ENCODE measurements around the gene TOMM7. TPM values are rescaled to one million over a fixed set of nuclear protein-coding genes. Genes with fewer than 3 reads are reported as not detected.

TOMM7 gene
- total RNA-seq, 1 donor from 2014 or later, result 376 TPM

DNA sequence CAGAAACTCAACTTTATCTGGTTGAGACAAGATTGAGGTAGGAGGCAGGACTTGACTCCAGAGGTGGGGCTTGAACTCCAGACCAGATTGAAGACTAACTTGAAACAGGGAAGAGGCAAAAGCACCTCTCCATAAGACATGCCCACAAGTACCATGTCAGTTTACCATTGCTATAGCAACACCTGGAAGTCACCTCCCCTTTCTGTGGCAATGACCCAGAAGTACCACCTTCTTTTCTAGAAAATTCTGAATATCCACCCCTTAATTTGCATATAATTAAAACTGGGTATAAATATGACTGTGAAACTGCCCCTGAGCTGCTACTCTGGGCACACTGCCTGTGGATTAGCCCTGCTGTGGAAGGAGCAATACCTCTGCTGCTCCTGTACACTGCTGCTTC is 4.9 kb upstream of the TOMM7 start:
- TF ChIP-seq, protein P1, sequence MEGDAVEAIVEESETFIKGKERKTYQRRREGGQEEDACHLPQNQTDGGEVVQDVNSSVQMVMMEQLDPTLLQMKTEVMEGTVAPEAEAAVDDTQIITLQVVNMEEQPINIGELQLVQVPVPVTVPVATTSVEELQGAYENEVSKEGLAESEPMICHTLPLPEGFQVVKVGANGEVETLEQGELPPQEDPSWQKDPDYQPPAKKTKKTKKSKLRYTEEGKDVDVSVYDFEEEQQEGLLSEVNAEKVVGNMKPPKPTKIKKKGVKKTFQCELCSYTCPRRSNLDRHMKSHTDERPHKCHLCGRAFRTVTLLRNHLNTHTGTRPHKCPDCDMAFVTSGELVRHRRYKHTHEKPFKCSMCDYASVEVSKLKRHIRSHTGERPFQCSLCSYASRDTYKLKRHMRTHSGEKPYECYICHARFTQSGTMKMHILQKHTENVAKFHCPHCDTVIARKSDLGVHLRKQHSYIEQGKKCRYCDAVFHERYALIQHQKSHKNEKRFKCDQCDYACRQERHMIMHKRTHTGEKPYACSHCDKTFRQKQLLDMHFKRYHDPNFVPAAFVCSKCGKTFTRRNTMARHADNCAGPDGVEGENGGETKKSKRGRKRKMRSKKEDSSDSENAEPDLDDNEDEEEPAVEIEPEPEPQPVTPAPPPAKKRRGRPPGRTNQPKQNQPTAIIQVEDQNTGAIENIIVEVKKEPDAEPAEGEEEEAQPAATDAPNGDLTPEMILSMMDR (IDR thresholded peaks at IDR 0.05), result no peak
- no peak overlapping the region for H3K4me3 ChIP-seq
- H3K9me3 ChIP-seq, result no peaks in the 10 kb centered on the region
- ATAC-seq, result no peak
- no peaks in the 10 kb centered on the region for H3K36me3 ChIP-seq
- intact Hi-C loops (cut with DNase I), result no loop called here
- no peaks in the 10 kb centered on the region for H3K27me3 ChIP-seq (ENCODE audit: low read depth)
- no peaks in the 10 kb centered on the region for H3K4me1 ChIP-seq
- H3K27ac ChIP-seq, result no peak overlapping the region
- no peak for DNase-seq

DNA sequence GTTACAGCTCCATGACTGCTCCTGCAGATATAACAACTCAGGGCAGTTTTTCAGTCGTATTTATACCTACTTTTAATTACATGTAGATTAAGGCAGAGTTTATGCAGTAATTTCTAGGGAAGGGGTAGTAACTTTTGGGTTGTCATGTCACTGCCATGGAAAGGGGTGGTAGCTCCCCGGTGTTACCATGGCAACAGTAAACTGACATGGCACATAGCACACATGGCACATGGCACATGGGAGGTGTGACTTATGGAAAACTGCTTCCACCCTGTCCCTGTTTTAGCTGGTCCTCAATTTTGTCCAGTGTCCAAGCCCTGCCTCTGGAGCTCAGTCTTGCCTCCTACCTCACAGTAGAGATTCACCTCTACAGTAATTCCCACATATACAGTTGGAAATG is 3.9 kb upstream of the TOMM7 start:
- no peak for DNase-seq
- Histone ChIP-seq H3K36me3 (no peaks in the 10 kb centered on the region), H3K27me3 (ENCODE audit: low read depth) (no peaks in the 10 kb centered on the region), H3K9me3 (no peaks in the 10 kb centered on the region), H3K27ac (no peak overlapping the region), H3K4me1 (peaks cover 1% of the 10 kb centered on the region), H3K4me3 (no peak overlapping the region)
- TF ChIP-seq, protein P1 (IDR thresholded peaks at IDR 0.05), result no peak
- no peak for ATAC-seq
- intact Hi-C loops (cut with DNase I), result no loop called here

DNA sequence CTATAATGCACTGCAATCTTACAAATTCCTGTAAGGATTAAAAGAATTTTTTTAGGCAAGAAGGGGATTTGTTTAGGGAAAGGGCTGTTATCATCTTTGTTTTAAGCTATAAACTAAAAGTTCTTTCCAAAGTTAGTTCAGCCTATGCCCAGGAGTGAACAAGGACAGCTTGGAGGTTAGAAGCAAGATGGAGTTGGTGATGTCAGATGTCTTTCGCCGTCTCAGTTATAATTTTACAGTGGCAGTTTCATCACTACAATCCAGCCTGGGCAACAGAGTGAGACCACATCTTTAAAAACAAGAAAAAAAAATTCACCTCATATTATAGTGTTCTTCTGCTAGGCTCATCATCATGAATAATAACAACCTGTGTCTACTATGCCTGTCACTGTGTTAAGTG is 2.1 kb upstream of the TOMM7 start:
- intact Hi-C loops (cut with DNase I), result no loop called here
- no peak for DNase-seq
- no peaks in the 10 kb centered on the region for H3K27me3 ChIP-seq (ENCODE audit: low read depth)
- no peaks in the 10 kb centered on the region for H3K36me3 ChIP-seq
- H3K4me1 ChIP-seq, result peaks cover 17% of the 10 kb centered on the region
- H3K27ac ChIP-seq, result no peak overlapping the region
- TF ChIP-seq, protein P1 (IDR thresholded peaks at IDR 0.05), result no peak
- no peaks in the 10 kb centered on the region for H3K9me3 ChIP-seq
- no peak overlapping the region for H3K4me3 ChIP-seq
- no peak for ATAC-seq

DNA sequence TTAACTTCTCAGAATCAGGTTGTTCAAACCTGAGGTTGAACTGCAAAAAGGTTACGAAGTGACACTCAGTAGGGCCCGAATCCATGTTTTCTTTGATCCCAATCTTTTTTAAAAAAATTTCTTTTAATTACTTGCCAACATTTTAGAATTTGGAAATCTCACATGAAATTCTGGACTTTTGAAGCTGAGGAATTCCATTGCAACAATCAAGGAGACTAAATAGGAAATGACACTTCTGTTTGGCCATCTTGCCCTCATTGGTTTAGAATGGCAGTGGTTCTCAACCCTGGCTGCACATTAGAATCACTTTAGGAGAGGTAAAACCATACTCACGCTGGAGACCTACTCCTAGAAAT is 471 bp upstream of the TOMM7 start:
- TF ChIP-seq, protein P1 (IDR thresholded peaks at IDR 0.05), result no peak
- Histone ChIP-seq H3K4me1 (peaks cover 19% of the 10 kb centered on the region), H3K4me3 (peak overlapping the region; percentile 77), H3K27ac (peak overlapping the region; percentile 87), H3K36me3 (peaks cover 8% of the 10 kb centered on the region), H3K27me3 (ENCODE audit: low read depth) (no peaks in the 10 kb centered on the region), H3K9me3 (no peaks in the 10 kb centered on the region)
- ATAC-seq, result no peak
- intact Hi-C loops (cut with DNase I), result no loop called here
- DNase-seq, result no peak

DNA sequence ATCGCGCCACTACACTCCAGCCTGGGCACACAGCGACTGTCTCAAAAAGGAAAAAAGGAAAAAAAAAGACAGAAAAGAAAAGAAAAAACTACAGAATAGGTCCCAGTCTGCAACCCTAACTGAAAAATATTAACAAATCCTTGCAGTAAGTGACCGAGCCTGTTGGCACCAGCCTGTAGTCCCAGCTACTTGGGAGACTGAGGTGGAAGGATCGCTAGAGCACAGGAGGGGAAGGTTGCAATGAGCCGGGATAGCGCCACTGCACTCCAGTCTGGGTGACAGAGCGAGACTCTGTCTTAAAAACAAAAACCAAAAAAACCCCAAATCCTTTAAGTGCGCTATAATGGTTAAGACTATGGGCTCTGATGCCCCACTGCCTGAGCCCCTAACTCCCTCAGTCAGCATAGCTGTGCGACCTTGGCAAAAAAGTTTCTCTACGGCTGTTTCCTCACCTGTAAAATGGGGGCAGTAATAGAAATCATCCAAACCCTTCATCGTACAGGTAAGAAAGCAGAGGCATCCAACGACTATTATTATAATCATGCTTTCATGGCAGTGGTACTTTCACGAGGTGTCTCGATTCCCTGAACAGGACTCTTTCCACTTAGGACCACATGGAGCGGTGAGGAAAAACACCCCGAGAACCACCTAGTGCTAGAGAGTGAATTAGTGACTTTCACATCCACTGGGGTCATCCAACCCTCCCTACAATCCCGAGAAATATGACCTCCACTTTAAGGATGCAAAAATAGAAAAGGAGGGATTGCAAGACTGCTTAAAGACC is 755 bp downstream of the TOMM7 start:
- intact Hi-C loops (cut with DNase I), result no loop called here
- Histone ChIP-seq H3K9me3 (no peaks in the 10 kb centered on the region), H3K4me3 (peak overlapping the region; percentile 77), H3K4me1 (peaks cover 19% of the 10 kb centered on the region), H3K27ac (peak overlapping the region; percentile 87), H3K27me3 (ENCODE audit: low read depth) (no peaks in the 10 kb centered on the region), H3K36me3 (peaks cover 21% of the 10 kb centered on the region)
- peak; percentile 34 to 58 for ATAC-seq
- DNase-seq, result no peak
- TF ChIP-seq, protein P1 (IDR thresholded peaks at IDR 0.05), result no peak
